ENCODE measurements around the gene YIPF3.

- TF ChIP-seq, protein P1, sequence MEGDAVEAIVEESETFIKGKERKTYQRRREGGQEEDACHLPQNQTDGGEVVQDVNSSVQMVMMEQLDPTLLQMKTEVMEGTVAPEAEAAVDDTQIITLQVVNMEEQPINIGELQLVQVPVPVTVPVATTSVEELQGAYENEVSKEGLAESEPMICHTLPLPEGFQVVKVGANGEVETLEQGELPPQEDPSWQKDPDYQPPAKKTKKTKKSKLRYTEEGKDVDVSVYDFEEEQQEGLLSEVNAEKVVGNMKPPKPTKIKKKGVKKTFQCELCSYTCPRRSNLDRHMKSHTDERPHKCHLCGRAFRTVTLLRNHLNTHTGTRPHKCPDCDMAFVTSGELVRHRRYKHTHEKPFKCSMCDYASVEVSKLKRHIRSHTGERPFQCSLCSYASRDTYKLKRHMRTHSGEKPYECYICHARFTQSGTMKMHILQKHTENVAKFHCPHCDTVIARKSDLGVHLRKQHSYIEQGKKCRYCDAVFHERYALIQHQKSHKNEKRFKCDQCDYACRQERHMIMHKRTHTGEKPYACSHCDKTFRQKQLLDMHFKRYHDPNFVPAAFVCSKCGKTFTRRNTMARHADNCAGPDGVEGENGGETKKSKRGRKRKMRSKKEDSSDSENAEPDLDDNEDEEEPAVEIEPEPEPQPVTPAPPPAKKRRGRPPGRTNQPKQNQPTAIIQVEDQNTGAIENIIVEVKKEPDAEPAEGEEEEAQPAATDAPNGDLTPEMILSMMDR (IDR thresholded peaks at IDR 0.05 in 2 of 3, conservative IDR thresholded peaks at IDR 0.05 in 1 of 3; ENCODE audit: control insufficient read depth in 2 of 3, extremely low read depth in 1 of 3, insufficient read depth in 1 of 3, low read depth in 3 of 3, low read length in 3 of 3): no peak
- TF ChIP-seq ELK1 (IDR thresholded peaks at IDR 0.05; ENCODE audit: low read depth, low read length) (no peak), CREB1 (IDR thresholded peaks at IDR 0.05; ENCODE audit: low read depth) (no peak), EZH2 (IDR thresholded peaks at IDR 0.05; ENCODE audit: borderline replicate concordance, control insufficient read depth, low read depth, low read length) (no peak)
Observed at GRCh38 chr6:43493230-43493629, 23.5 kb downstream of the YIPF3 start.

Data from GM12878 (cell line).